Cardiac muscle cell (in vitro differentiated cells and primary cell): ENCODE measurements around the gene ATCAY. TPM values are rescaled to one million over a fixed set of nuclear protein-coding genes. Genes with fewer than 3 reads are reported as not detected.

ENCODE experiments used
- DNase-seq, 2 donors: peaks; one replicate each; pipeline versions ENCODE4 v3.0.0 to v3.0.0-alpha.2; 2010 to 2017; ENCODE audit warnings: low read depth in 1 of 2, low spot score in 1 of 2
- H3K27ac ChIP-seq: fragments of 200-600 bp; sonication (generic); 2 replicates; pipeline ENCODE4 v1.5.1; 2016
- H3K27me3 ChIP-seq: fragments of 200-600 bp; sonication (generic); 2 replicates; pipeline ENCODE4 v1.6.0; 2016; ENCODE audit warnings: control low read depth
- H3K36me3 ChIP-seq: fragments of 200-600 bp; sonication (generic); 2 replicates; pipeline ENCODE4 v1.5.1; 2016; ENCODE audit warnings: control low read depth
- H3K4me1 ChIP-seq: fragments of 200-600 bp; sonication (generic); 2 replicates; pipeline ENCODE4 v1.8.1; 2017; ENCODE audit warnings: low read depth, mild to moderate bottlenecking, mixed run types
- H3K4me3 ChIP-seq: fragments of 200-600 bp; sonication (generic); 2 replicates; pipeline ENCODE4 v1.5.1; 2016; ENCODE audit warnings: mild to moderate bottlenecking
- H3K9me3 ChIP-seq: fragments of 200-600 bp; sonication (generic); 2 replicates; pipeline ENCODE4 v1.5.1; 2017; ENCODE audit warnings: low read depth, mild to moderate bottlenecking, control low read depth
- CTCF ChIP-seq: IDR thresholded peaks from 2 replicates; pipeline ENCODE4 v1.5.1; 2012; ENCODE audit warnings: low read depth, mild to moderate bottlenecking, low read length
- polyA plus RNA-seq: library from polyadenylated mRNA; unstranded; fragments of >200 nt; fragmentation: Nextera tagmentation; extraction: Ambion mirVana; gene quantifications from 2 replicates; pipeline ENCODE4 v1.2.1, GENCODE V29; 2016
- total RNA-seq: library from RNA; depleted of rRNA; stranded (reverse); fragments of >200 nt; gene quantifications from 2 replicates; pipeline ENCODE4 v1.2.3, GENCODE V29; 2016

Gene ATCAY
- total and polyA plus RNA-seq, 2 experiments from 2014 or later: 0.15 to 0.29 TPM

- no peaks in the 10 kb centered on the region for H3K36me3 ChIP-seq
- DNase-seq: no peak
- no peaks in the 10 kb centered on the region for H3K27me3 ChIP-seq
Measured at GRCh38 chr19:3850320-3850972, 30.0 kb upstream of the ATCAY start.

GRCh38 chr19:3851254-3852176 is 29.0 kb upstream of the ATCAY start:
- H3K4me3 ChIP-seq: no peak overlapping the region
- H3K36me3 ChIP-seq: no peaks in the 10 kb centered on the region
- H3K4me1 ChIP-seq: no peaks in the 10 kb centered on the region
- H3K27me3 ChIP-seq: no peaks in the 10 kb centered on the region
- DNase-seq: no peak
- TF ChIP-seq CTCF: no peak
- no peak overlapping the region for H3K27ac ChIP-seq
- H3K9me3 ChIP-seq: no peaks in the 10 kb centered on the region

More at GRCh38 chr19:3850320-3850972, 30.0 kb upstream of the ATCAY start:
- no peaks in the 10 kb centered on the region for H3K9me3 ChIP-seq
- no peak overlapping the region for H3K4me3 ChIP-seq
- no peak for TF ChIP-seq CTCF
- no peak overlapping the region for H3K27ac ChIP-seq
- H3K4me1 ChIP-seq: no peaks in the 10 kb centered on the region

- TF ChIP-seq CTCF: no peak
- Histone ChIP-seq H3K27ac (no peak overlapping the region), H3K36me3 (no peaks in the 10 kb centered on the region), H3K4me1 (no peaks in the 10 kb centered on the region), H3K27me3 (no peaks in the 10 kb centered on the region), H3K4me3 (no peak overlapping the region), H3K9me3 (no peaks in the 10 kb centered on the region)
- no peak for DNase-seq
Measured at GRCh38 chr19:3852177-3852511, 28.3 kb upstream of the ATCAY start.

DNA sequence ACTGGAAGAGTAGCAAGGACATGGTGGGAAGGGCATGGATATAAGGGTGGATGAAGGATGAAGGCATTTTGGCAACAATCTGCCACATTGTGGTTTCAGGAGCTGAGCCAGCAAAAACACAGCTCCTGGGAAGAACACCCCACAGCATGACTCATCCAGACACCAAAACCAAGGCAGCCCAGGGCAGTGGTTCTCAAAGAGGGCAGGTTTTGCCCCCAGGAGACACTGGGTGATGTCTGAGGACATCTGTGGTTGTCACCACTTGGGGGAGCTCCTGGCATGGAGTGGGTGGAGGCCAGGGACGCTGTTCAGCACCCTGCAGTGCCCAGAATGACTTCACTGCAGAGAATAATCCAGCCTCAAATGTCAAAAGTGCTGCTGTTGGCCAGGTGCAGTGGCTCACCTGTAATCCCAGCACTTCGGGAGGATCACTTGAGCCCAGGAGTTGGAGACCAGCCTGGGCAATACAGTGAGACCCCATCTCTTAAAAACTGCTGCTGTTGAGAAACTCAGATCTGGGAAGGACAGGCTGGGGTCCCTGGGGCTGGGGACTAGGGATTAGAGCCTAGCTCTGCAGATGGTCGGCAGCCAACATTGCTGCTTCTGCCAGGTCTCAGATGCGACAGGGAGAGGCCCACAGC is 27.8 kb upstream of the ATCAY start:
- H3K4me1 ChIP-seq: no peaks in the 10 kb centered on the region
- no peak overlapping the region for H3K4me3 ChIP-seq
- H3K9me3 ChIP-seq: no peaks in the 10 kb centered on the region
- no peaks in the 10 kb centered on the region for H3K36me3 ChIP-seq
- no peaks in the 10 kb centered on the region for H3K27me3 ChIP-seq
- peak in 1 of 2 donors; percentile 84 for DNase-seq
- TF ChIP-seq CTCF: peak; percentile 37
- H3K27ac ChIP-seq: no peak overlapping the region

DNA sequence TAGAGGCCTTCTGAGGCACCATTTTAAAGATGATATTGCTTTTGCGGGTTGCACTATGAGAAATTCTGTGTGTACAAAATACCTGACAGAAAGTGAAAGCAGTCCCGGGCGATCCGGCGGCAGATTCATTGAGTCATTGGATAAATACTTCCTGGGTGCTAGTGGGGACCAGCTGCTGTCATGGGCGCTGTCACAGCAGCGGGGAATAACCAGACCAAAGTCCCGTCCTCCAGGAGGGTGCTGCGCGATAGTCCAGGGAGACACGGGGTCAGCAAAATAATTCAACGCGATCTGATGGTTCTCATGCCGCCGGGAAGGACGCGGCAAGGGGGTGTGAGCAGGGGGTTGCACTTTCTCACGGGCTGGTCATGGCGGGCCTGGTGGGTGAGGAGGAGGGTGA is 25.2 kb upstream of the ATCAY start:
- TF ChIP-seq CTCF: no peak
- no peaks in the 10 kb centered on the region for H3K36me3 ChIP-seq
- DNase-seq: no peak
- H3K9me3 ChIP-seq: no peaks in the 10 kb centered on the region
- no peaks in the 10 kb centered on the region for H3K4me1 ChIP-seq
- no peaks in the 10 kb centered on the region for H3K27me3 ChIP-seq
- H3K27ac ChIP-seq: no peak overlapping the region
- H3K4me3 ChIP-seq: no peak overlapping the region
